HL-60 (cell line): Measurements from ENCODE around the gene GPR82.

Source experiments
- CTCF ChIP-seq: IDR thresholded peaks from one replicate; pipeline ENCODE4 v1.5.1; 2011; ENCODE audit warnings: low read length, control low read depth, inconsistent platforms; ENCODE audit not compliant: insufficient read depth
- GABPA ChIP-seq: IDR thresholded peaks from 2 replicates; pipeline ENCODE4 v1.6.1; 2012; ENCODE audit warnings: low read depth
- POLR2AphosphoS5 ChIP-seq: IDR thresholded peaks from 2 replicates; pipeline ENCODE4 v1.6.1; 2012; ENCODE audit warnings: low read depth
- REST ChIP-seq: IDR thresholded peaks from 2 replicates; pipeline ENCODE4 v1.6.1; 2012; ENCODE audit warnings: low read depth; ENCODE audit not compliant: insufficient replicate concordance

GRCh38 chrX:41761169-41761568 lies 37.2 kb downstream of the GPR82 start:
- no peak for TF ChIP-seq CTCF
- no peak for TF ChIP-seq POLR2AphosphoS5
- no peak for TF ChIP-seq REST
- TF ChIP-seq GABPA: no peak
